SK-N-SH treated with all-trans-retinoic acid at 6 μM for 48 hours (cell line): ENCODE data around the gene HECTD4.

Source experiments
- GLIS3 ChIP-seq: fragments of 250-450 bp; sonication (Bioruptor Pico); IDR thresholded peaks from 2 replicates; pipeline ENCODE4 v1.5.0; 2020; ENCODE audit warnings: mild to moderate bottlenecking, moderate library complexity
- ISL1 ChIP-seq: fragments of 250-450 bp; sonication (Bioruptor Pico); IDR thresholded peaks from 2 replicates; pipeline ENCODE4 v2.1.2; 2022; ENCODE audit warnings: mild to moderate bottlenecking, moderate library complexity
- ZFP3 ChIP-seq: fragments of 250-450 bp; sonication (Bioruptor Pico); IDR thresholded peaks from 2 replicates; pipeline ENCODE4 v1.5.0; 2020; ENCODE audit warnings: mild to moderate bottlenecking, moderate library complexity
- ZNF565 ChIP-seq: fragments of 450-650 bp; formaldehyde crosslinking; conservative IDR thresholded peaks from 2 replicates; pipeline ENCODE4 v1.5.0; 2020; ENCODE audit warnings: low read depth, mild to moderate bottlenecking, moderate library complexity
- ZNF8 ChIP-seq: fragments of 450-650 bp; formaldehyde crosslinking; IDR thresholded peaks from 2 replicates; pipeline ENCODE4 v1.5.0; 2020; ENCODE audit warnings: mild to moderate bottlenecking, moderate library complexity
- TF ChIP-seq, protein P1 (sequence below): fragments of 250-450 bp; sonication (Bioruptor Pico); IDR thresholded peaks from 2 replicates; pipeline ENCODE4 v1.8.0; 2021; ENCODE audit warnings: low read depth, mild to moderate bottlenecking, moderate library complexity, borderline replicate concordance
- TF ChIP-seq, protein P2 (sequence below): fragments of 250-450 bp; sonication (Bioruptor Pico); IDR thresholded peaks from 2 replicates; pipeline ENCODE4 v1.8.0; 2020; ENCODE audit warnings: mild to moderate bottlenecking, moderate library complexity, borderline replicate concordance

DNA sequence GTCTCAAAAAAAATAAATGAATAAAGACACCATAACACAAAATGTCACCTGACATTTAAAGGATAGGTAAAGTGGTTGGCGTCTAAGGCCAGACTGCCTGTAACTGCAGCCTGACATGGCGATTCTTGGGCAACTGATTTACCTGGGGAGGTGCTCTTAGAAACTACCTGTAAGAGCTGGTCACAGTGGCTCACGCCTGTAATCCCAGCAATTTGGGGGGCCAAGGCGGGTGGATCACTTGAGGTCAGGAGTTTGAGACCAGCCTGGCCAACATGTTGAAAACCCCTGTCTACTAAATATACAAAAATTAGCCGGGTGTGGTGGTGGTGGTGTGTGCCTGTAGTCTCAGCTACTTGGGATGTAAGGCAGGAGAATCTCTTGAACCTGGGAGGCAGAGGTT, 18.8 kb upstream of the HECTD4 start:
- TF ChIP-seq, protein P1, sequence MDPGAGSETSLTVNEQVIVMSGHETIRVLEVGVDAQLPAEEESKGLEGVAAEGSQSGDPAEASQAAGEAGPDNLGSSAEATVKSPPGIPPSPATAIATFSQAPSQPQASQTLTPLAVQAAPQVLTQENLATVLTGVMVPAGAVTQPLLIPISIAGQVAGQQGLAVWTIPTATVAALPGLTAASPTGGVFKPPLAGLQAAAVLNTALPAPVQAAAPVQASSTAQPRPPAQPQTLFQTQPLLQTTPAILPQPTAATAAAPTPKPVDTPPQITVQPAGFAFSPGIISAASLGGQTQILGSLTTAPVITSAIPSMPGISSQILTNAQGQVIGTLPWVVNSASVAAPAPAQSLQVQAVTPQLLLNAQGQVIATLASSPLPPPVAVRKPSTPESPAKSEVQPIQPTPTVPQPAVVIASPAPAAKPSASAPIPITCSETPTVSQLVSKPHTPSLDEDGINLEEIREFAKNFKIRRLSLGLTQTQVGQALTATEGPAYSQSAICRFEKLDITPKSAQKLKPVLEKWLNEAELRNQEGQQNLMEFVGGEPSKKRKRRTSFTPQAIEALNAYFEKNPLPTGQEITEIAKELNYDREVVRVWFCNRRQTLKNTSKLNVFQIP (CRISPR knock-in tag) = no peak
- TF ChIP-seq ISL1 (CRISPR knock-in tag) (no peak), GLIS3 (no peak), ZNF565 (CRISPR knock-in tag) (no peak), ZNF8 (CRISPR knock-in tag) (no peak), ZFP3 (no peak)
- TF ChIP-seq, protein P2, sequence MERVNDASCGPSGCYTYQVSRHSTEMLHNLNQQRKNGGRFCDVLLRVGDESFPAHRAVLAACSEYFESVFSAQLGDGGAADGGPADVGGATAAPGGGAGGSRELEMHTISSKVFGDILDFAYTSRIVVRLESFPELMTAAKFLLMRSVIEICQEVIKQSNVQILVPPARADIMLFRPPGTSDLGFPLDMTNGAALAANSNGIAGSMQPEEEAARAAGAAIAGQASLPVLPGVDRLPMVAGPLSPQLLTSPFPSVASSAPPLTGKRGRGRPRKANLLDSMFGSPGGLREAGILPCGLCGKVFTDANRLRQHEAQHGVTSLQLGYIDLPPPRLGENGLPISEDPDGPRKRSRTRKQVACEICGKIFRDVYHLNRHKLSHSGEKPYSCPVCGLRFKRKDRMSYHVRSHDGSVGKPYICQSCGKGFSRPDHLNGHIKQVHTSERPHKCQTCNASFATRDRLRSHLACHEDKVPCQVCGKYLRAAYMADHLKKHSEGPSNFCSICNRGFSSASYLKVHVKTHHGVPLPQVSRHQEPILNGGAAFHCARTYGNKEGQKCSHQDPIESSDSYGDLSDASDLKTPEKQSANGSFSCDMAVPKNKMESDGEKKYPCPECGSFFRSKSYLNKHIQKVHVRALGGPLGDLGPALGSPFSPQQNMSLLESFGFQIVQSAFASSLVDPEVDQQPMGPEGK = no peak
